ENCODE results near the gene ABCB8. TPM values are rescaled to one million over a fixed set of nuclear protein-coding genes. Genes with fewer than 3 reads are reported as not detected.

Gene ABCB8
- total and polyA plus RNA-seq, 2 of the 8 experiments (the other 6 are each of a cell fraction or from before 2014, with no cell fraction given): 17.7 to 27.0 TPM

DNA sequence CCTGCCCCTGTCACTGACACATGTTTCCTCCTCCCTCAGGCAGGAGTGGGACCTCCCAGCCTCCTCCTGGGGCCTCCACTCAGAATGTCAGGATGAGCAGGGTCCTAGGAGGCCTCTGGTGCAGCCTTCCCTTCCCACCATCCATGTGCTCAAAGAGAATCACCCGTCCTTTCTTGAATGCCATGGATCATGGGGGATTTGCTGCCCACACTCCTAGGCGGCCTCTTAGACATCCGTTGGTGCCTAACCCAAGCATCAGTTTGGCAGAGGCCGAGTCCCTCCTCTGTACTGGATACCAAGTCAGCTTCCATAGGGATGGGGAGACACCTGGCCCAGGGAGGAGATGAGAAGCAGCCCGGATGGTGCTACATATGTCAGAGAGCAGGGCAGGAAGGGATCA is 30.4 kb upstream of the ABCB8 start (continued):
- no peak for TF ChIP-seq SIRT6 (IDR thresholded peaks at IDR 0.05; ENCODE audit: low read length)
- no peak for TF ChIP-seq CREB1 (IDR thresholded peaks at IDR 0.05)
- no peak for TF ChIP-seq SP2 (IDR thresholded peaks at IDR 0.05; ENCODE audit: low read length)
- TF ChIP-seq CHD1 (IDR thresholded peaks at IDR 0.05; ENCODE audit: low read depth, low read length): no peak
- TF ChIP-seq JUND (IDR thresholded peaks at IDR 0.05; ENCODE audit: low read length): no peak
- TF ChIP-seq MAX (IDR thresholded peaks at IDR 0.05): no peak
